Loucy (cell line): ENCODE measurements around the gene LGR5.

Experiments
- H2AFZ ChIP-seq: fragments of 200-600 bp; sonication (generic); 2 replicates; pipeline ENCODE4 v1.6.0; 2016; ENCODE audit warnings: antibody characterized with exemption, mild to moderate bottlenecking, low read length, moderate library complexity
- H3F3A ChIP-seq: fragments of 200-600 bp; 2 replicates; pipeline ENCODE4 v1.6.0; 2016; ENCODE audit warnings: antibody characterized with exemption, low read depth, mild to moderate bottlenecking
- H3K27me3 ChIP-seq: fragments of 200-600 bp; sonication (generic); 2 replicates; pipeline ENCODE4 v1.6.1; 2014; ENCODE audit warnings: low read length, mild to moderate bottlenecking; ENCODE audit not compliant: insufficient read depth, poor library complexity, severe bottlenecking
- H3K36me3 ChIP-seq: fragments of 200-600 bp; sonication (generic); 2 replicates; pipeline ENCODE4 v1.6.1; 2016; ENCODE audit warnings: low read length; ENCODE audit not compliant: insufficient read depth
- H3K4me1 ChIP-seq: fragments of 200-600 bp; sonication (generic); 2 replicates; pipeline ENCODE4 v1.5.1; 2014; ENCODE audit warnings: low read length, mild to moderate bottlenecking; ENCODE audit not compliant: insufficient read depth, poor library complexity, severe bottlenecking
- H3K4me2 ChIP-seq: fragments of 200-600 bp; sonication (generic); 2 replicates; pipeline ENCODE4 v1.6.0; 2014; ENCODE audit warnings: antibody characterized with exemption, low read length, low read depth, mild to moderate bottlenecking; ENCODE audit not compliant: poor library complexity, severe bottlenecking
- H3K4me3 ChIP-seq: fragments of 200-600 bp; sonication (generic); 2 replicates; pipeline ENCODE4 v1.5.1; 2014; ENCODE audit warnings: low read length, mild to moderate bottlenecking, mixed read lengths; ENCODE audit not compliant: poor library complexity, severe bottlenecking
- H3K79me2 ChIP-seq: fragments of 200-600 bp; sonication (generic); 2 replicates; pipeline ENCODE4 v1.6.1; 2014; ENCODE audit warnings: low read length; ENCODE audit not compliant: insufficient read depth
- H3K9ac ChIP-seq: fragments of 200-600 bp; sonication (generic); 2 replicates; pipeline ENCODE4 v1.6.0; 2014; ENCODE audit warnings: mild to moderate bottlenecking, low read depth, low read length, moderate library complexity; ENCODE audit not compliant: poor library complexity, severe bottlenecking
- H3K9me2 ChIP-seq: fragments of 200-600 bp; sonication (generic); replicated peaks from 2 replicates; pipeline ENCODE4 v1.6.1; 2016; ENCODE audit warnings: low read depth, low read length, mixed read lengths
- H3K9me3 ChIP-seq: fragments of 200-600 bp; sonication (generic); 2 replicates; pipeline ENCODE4 v1.6.1; 2014; ENCODE audit warnings: mild to moderate bottlenecking, antibody characterized with exemption, low read length, low read depth; ENCODE audit not compliant: insufficient read depth
- H4K20me1 ChIP-seq: fragments of 200-600 bp; sonication (generic); 2 replicates; pipeline ENCODE4 v1.6.0; 2014; ENCODE audit warnings: antibody characterized with exemption, low read length, mild to moderate bottlenecking; ENCODE audit not compliant: insufficient read depth, poor library complexity, severe bottlenecking
- CTCF ChIP-seq: fragments of 200-600 bp; sonication (generic); conservative IDR thresholded peaks from 2 replicates; pipeline ENCODE4 v1.5.1; 2014; ENCODE audit warnings: mild to moderate bottlenecking, antibody characterized with exemption, low read length
- EZH2phosphoT487 ChIP-seq: fragments of 200-600 bp; IDR thresholded peaks from 2 replicates; pipeline ENCODE4 v1.6.1; 2018; ENCODE audit warnings: antibody characterized with exemption, mild to moderate bottlenecking, moderate library complexity, borderline replicate concordance

Gene LGR5

GRCh38 chr12:71605039-71605438, 165.4 kb downstream of the LGR5 start:
- H3K79me2 ChIP-seq, result no peaks in the 10 kb centered on the region
- H3K36me3 ChIP-seq, result peaks cover 11% of the 10 kb centered on the region; the same call in 1 of the 2 replicates
- no peaks in the 10 kb centered on the region for H3K9me3 ChIP-seq
- H4K20me1 ChIP-seq, result no peaks in the 10 kb centered on the region
- no peak overlapping the region for H2AFZ ChIP-seq
- no peaks in the 10 kb centered on the region for H3F3A ChIP-seq
- peaks cover 18% of the 10 kb centered on the region for H3K4me1 ChIP-seq
- H3K27me3 ChIP-seq, result no peaks in the 10 kb centered on the region
- no peaks in the 10 kb centered on the region for H3K9me2 ChIP-seq
- no peak for TF ChIP-seq CTCF
- no peak for TF ChIP-seq EZH2phosphoT487
- no peak overlapping the region for H3K4me3 ChIP-seq
- H3K9ac ChIP-seq, result no peak overlapping the region
- no peak overlapping the region for H3K4me2 ChIP-seq

GRCh38 chr12:71607494-71608330, 168.1 kb downstream of the LGR5 start:
- Histone ChIP-seq H3K36me3 (peaks cover 35% of the 10 kb centered on the region; the same call in 1 of the 2 replicates), H3K4me2 (no peak overlapping the region), H3K9me3 (no peaks in the 10 kb centered on the region), H3K4me3 (no peak overlapping the region), H3F3A (no peaks in the 10 kb centered on the region), H3K9me2 (no peaks in the 10 kb centered on the region), H3K4me1 (peaks cover 24% of the 10 kb centered on the region), H4K20me1 (no peaks in the 10 kb centered on the region), H3K79me2 (no peaks in the 10 kb centered on the region), H3K9ac (no peak overlapping the region), H3K27me3 (no peaks in the 10 kb centered on the region), H2AFZ (no peak overlapping the region)
- TF ChIP-seq CTCF (no peak), EZH2phosphoT487 (no peak)

- H3K4me3 ChIP-seq, result no peak overlapping the region
- H2AFZ ChIP-seq, result no peak overlapping the region
- H3F3A ChIP-seq, result no peaks in the 10 kb centered on the region
- peak overlapping the region; percentile 4 for H3K4me2 ChIP-seq
- peaks cover 59% of the 10 kb centered on the region; the same call in 1 of the 2 replicates for H3K36me3 ChIP-seq
- H3K9me3 ChIP-seq, result no peaks in the 10 kb centered on the region
- no peak overlapping the region for H3K9ac ChIP-seq
- no peaks in the 10 kb centered on the region for H3K79me2 ChIP-seq
- H4K20me1 ChIP-seq, result no peaks in the 10 kb centered on the region
- peaks cover 24% of the 10 kb centered on the region for H3K4me1 ChIP-seq
- no peaks in the 10 kb centered on the region for H3K27me3 ChIP-seq
- TF ChIP-seq EZH2phosphoT487 (no peak), CTCF (no peak)
- H3K9me2 ChIP-seq, result no peaks in the 10 kb centered on the region
These were observed 170.6 kb downstream of the LGR5 start for GRCh38 chr12:71610031-71610795.
